Skeletal muscle satellite cell (primary cell): Measurements from ENCODE around the gene STRBP.

ENCODE experiments used
- H3K27me3 ChIP-seq: 2 replicates; pipeline ENCODE4 v1.7.0; 2013; ENCODE audit warnings: low read length; ENCODE audit not compliant: control insufficient read depth, insufficient read depth
- H3K36me3 ChIP-seq: 2 replicates; pipeline ENCODE4 v1.7.0; 2013; ENCODE audit warnings: mild to moderate bottlenecking, control low read depth, low read length; ENCODE audit not compliant: insufficient read depth
- H3K4me1 ChIP-seq: 2 replicates; pipeline ENCODE4 v1.7.0; 2013; ENCODE audit warnings: low read length; ENCODE audit not compliant: control insufficient read depth, insufficient read depth
- H3K4me2 ChIP-seq: 2 replicates; pipeline ENCODE4 v1.7.0; 2013; ENCODE audit warnings: mild to moderate bottlenecking, low read length
- H3K4me3 ChIP-seq: 2 replicates; pipeline ENCODE4 v1.7.0; 2013; ENCODE audit warnings: low read length
- H3K9ac ChIP-seq: 2 replicates; pipeline ENCODE4 v1.7.0; 2013; ENCODE audit warnings: mild to moderate bottlenecking, low read depth, low read length, moderate library complexity
- H3K9me3 ChIP-seq: replicated peaks from 2 replicates; pipeline ENCODE4 v1.7.0; 2013; ENCODE audit warnings: mild to moderate bottlenecking, control low read depth, low read length

STRBP gene

DNA sequence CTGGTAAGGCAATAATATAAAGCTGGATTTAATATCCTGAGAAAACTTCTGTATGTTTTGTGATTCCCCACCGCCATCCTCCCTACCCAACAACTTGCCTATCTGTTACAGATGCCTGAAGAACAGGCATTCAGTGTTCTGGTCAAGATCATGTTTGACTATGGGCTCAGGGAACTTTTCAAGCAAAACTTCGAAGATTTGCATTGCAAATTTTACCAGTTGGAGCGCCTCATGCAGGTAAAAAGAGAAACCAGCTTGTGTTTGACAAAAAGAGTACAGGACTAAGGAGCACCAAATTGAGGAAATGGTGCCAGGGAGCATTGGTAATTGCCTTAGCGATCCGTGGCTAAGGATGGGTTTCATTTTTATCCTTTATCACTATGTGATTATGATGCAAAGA, 194.9 kb downstream of the STRBP start:
- Histone ChIP-seq H3K27me3 (no peaks in the 10 kb centered on the region), H3K4me2 (peak overlapping the region; percentile 2), H3K9ac (peak overlapping the region; percentile 34), H3K4me3 (no peak overlapping the region), H3K36me3 (peaks cover 9% of the 10 kb centered on the region), H3K4me1 (peaks cover 27% of the 10 kb centered on the region), H3K9me3 (no peaks in the 10 kb centered on the region)

DNA sequence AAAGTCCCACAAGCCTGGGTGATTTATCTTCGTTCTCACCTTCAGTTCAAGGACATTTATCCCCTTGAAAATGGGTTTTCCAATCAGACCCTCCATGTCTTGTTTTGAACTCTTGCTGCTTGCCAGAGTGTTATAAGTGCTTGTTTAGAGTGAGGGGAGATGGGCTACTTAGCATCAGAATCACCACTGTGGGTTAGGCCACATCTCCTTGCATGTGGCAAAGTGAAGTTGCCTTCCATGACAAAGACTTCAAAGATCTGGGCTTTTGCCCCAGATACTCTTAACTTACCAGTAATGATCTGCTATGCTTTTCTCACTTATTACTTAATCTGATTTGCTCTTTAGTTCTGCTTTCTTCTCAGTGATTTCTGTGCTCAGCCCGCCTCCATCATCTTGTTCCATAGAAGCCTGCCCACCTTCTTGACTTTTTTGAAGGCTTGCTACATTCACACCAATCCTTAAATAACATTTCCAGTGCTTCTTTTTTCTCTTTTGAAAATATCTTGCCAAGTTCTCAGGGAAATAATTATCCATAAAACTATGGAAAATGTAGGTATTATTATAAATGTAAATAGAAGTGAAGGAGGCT, 195.9 kb downstream of the STRBP start:
- Histone ChIP-seq H3K27me3 (no peaks in the 10 kb centered on the region), H3K36me3 (peaks cover 13% of the 10 kb centered on the region), H3K9me3 (no peaks in the 10 kb centered on the region), H3K4me2 (no peak overlapping the region), H3K4me3 (no peak overlapping the region), H3K4me1 (peaks cover 37% of the 10 kb centered on the region), H3K9ac (no peak overlapping the region)
